Lung (tissue), 12 donors: Measurements from ENCODE around the gene PROSER2. TPM values are rescaled to one million over a fixed set of nuclear protein-coding genes. Genes with fewer than 3 reads are reported as not detected.
"Not testable (repeated sequence)": the region's sequence is repeated elsewhere in the genome, so short reads cannot be mapped to it uniquely, and the experiment has no call there.

Source experiments
- ATAC-seq: fragments of 200-7000 bp; cut with Tn5 transposase; one replicate; pipeline ENCODE4 v1.9.1; 2020; ENCODE audit warnings: moderate number of reproducible peaks; ENCODE audit not compliant: insufficient read depth, low FRiP score
- DNase-seq, 3 donors: peaks; one replicate each; pipeline ENCODE4 v3.0.0-alpha.2; 2013 to 2017
- H3K27ac ChIP-seq, 2 donors: one replicate each; pipeline ENCODE4 v1.5.1; 2013; ENCODE audit warnings: mild to moderate bottlenecking in 2 of 2, moderate library complexity in 2 of 2, control low read depth in 1 of 2, inconsistent platforms in 1 of 2, low read depth in 1 of 2, low read length in 1 of 2
- H3K27me3 ChIP-seq, 3 donors: one replicate each; pipeline ENCODE4 v1.5.1; 2013; ENCODE audit warnings: low read length in 2 of 3; ENCODE audit not compliant: control insufficient read depth in 3 of 3, insufficient read depth in 3 of 3
- H3K36me3 ChIP-seq, 4 donors: one replicate each; pipeline ENCODE4 v1.5.1; 2013; ENCODE audit warnings: low read length in 4 of 4, mild to moderate bottlenecking in 1 of 4, moderate library complexity in 1 of 4; ENCODE audit not compliant: control insufficient read depth in 4 of 4, insufficient read depth in 4 of 4
- H3K4me1 ChIP-seq, 5 donors: one replicate each; pipeline ENCODE4 v1.5.1; 2013; ENCODE audit warnings: low read length in 5 of 5, mild to moderate bottlenecking in 2 of 5, moderate library complexity in 1 of 5; ENCODE audit not compliant: control insufficient read depth in 5 of 5, insufficient read depth in 5 of 5
- H3K4me3 ChIP-seq: one replicate; pipeline ENCODE4 v1.5.1; 2013; ENCODE audit warnings: mild to moderate bottlenecking, control low read depth, moderate library complexity
- H3K9ac ChIP-seq, 2 donors: one replicate each; pipeline ENCODE4 v1.5.1; 2013; ENCODE audit warnings: low read length in 2 of 2, control low read depth in 1 of 2; ENCODE audit not compliant: insufficient read depth in 1 of 2
- H3K9me3 ChIP-seq, 4 donors: one replicate each; pipeline ENCODE4 v1.5.1; 2013; ENCODE audit warnings: low read length in 3 of 4, mild to moderate bottlenecking in 1 of 4, moderate library complexity in 1 of 4; ENCODE audit not compliant: control insufficient read depth in 4 of 4, insufficient read depth in 3 of 4
- CTCF ChIP-seq: IDR thresholded peaks from 2 replicates; pipeline ENCODE4 v1.5.1; 2012; ENCODE audit warnings: mild to moderate bottlenecking; ENCODE audit errors: control extremely low read depth, extremely low read depth
- WGBS, 2 donors: extraction: QIAGEN DNeasy Blood & Tissue Kit; methylation state at CpG; one replicate each; pipeline ENCODE4 v1.1.7; 2013; 5-methylcytosine and 5-hydroxymethylcytosine counted together
- polyA plus RNA-seq, 2 donors: library from polyadenylated mRNA; stranded (reverse); fragments of 200-250 nt; gene quantifications; one replicate each; pipeline ENCODE4 v1.2.1, GENCODE V29; 2013
- total RNA-seq, 2 donors: library from RNA; depleted of rRNA in 1 of 2; stranded (reverse); fragments of >200 nt in 1 of 2; gene quantifications; one replicate each; pipeline ENCODE4 v1.2.1, GENCODE V29; 2014 to 2021
- donor health status: control.
- donor health status: control.
- donor health status: Bipolar disorder and iron deficiency.
- donor health status: healthy.
- donor health status: DM: yes; HTN: yes; CAD: no.

The PROSER2 gene
- total and polyA plus RNA-seq, 4 donors, result 8.2 to 23.9 (median 10.3) TPM

DNA sequence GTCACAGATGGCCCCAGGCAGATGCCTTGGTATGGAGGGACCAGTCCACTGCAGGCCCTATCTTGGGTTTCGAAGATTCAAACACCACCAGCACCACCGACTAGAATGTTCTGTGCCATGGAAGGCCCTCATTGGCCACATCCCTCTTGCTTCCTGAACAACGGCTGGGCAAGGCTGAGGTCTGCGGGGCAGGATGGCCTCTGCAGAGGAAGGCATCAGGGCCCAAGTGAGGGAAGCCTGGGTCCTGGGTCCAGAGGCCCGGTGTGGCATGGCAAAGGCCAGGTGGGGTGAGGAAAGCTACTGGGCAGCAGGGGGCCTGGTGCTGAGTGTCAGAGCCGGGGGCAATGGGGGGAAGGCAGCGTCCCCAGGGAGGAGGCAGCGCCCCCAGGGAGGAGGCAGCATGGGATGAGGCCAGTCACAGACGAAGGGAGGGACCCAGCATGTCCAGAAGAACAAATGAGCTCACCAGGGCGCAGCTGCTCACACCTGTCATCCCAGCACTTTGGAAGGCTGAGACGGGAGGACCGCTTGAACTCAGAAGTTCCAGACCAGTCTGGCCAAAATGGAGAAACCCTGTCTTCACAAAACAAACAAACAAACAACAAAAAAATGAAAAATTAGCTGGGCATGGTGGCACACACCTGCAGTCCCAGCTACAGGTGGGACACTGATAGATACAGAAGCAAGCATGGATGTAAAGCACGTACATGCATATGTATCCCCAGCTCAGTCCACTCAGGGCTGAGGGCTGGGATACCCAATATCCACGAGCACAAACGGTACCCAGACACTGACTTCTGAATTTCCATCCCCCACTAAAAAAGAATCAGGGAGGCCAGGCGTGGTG is 64.4 kb downstream of the PROSER2 start:
- 91 to 93% methylated on average over 16 of the region's 16 CpGs for WGBS, 2 donors
- Histone ChIP-seq H3K4me3 (no peak overlapping the region), H3K36me3 (no peaks in the 10 kb centered on the region), H3K9ac (no peak overlapping the region), H3K4me1 (no peaks in the 10 kb centered on the region), H3K27me3 (no peaks in the 10 kb centered on the region), H3K27ac (no peak overlapping the region), H3K9me3 (no peaks in the 10 kb centered on the region)
- ATAC-seq, result no peak
- DNase-seq, result peak in 1 of 3 donors; percentile 10
- TF ChIP-seq CTCF, result no peak

DNA sequence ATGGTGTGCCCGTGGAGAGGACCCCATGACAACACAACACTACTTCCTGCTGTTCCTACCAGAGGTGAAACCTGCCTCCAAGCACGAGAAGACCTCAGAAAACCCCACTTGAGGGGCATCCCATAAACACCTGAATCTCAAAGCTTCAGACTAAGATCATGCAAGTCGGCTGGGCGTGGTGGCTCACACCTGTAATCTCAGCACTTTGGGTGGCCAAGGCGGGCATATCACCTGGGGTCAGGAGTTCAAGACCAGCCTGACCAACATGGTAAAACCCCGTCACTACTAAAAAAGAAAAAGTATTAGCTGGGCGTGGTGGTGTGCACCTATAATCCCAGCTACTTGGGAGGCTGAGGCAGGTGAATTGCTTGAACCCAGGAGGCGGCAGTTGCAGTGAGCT is 66.1 kb downstream of the PROSER2 start:
- DNase-seq, H3K27ac ChIP-seq, H3K36me3 ChIP-seq, H3K4me3 ChIP-seq, H3K9me3 ChIP-seq, ATAC-seq, H3K4me1 ChIP-seq, H3K9ac ChIP-seq, H3K27me3 ChIP-seq: not testable (repeated sequence)
- WGBS, 2 donors, result 81 to 84% methylated on average over 8 of the region's 8 CpGs

DNA sequence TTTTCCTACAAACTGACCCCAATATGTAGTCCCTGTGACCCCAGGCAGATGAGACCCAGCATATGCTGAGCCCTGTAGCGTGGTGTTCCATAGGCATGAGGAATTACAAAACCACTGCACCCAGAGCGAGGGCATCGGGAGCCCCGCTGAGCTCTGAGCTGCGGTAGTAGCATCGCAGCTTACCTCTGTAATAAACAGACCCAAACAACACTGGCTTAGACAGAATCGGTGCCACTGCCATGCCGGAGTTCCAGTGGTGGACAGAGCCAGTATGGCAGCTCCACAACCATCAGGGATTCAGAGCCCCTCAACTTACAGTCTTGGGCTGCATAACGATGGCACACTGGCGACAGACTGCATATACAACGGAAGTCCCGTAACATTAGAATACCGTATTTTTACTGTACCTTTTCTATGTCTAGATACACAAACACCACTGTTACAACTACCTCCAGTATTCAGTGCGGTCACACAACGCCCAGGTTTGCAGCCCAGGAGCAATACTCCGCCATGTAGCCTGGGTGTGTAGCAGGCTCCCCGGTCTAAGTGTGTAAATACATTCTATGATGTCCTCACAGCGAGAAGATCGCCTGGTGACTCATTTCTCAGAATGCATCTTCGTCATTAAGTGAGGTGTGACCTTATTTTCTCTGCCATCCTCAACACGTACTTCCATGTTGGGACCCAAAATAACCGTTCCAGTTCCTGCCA is 68.8 kb downstream of the PROSER2 start:
- Histone ChIP-seq H3K36me3 (no peaks in the 10 kb centered on the region), H3K27ac (no peak overlapping the region), H3K27me3 (no peaks in the 10 kb centered on the region), H3K4me3 (no peak overlapping the region), H3K4me1 (no peaks in the 10 kb centered on the region), H3K9me3 (no peaks in the 10 kb centered on the region), H3K9ac (no peak overlapping the region)
- ATAC-seq (no peak), DNase-seq (no peak)
- 96 to 97% methylated on average over 22 of the region's 22 CpGs for WGBS, 2 donors
- no peak for TF ChIP-seq CTCF

- DNase-seq (no peak), ATAC-seq (no peak)
Observed at GRCh38 chr10:11893749-11894278, 70.7 kb downstream of the PROSER2 start.

More at GRCh38 chr10:11893749-11894278, 70.7 kb downstream of the PROSER2 start:
- Histone ChIP-seq H3K4me3 (no peak overlapping the region), H3K9me3 (no peaks in the 10 kb centered on the region), H3K4me1 (peaks cover 0 to 9% (median 2%) of the 10 kb centered on the region in 5 donors), H3K36me3 (no peaks in the 10 kb centered on the region), H3K27ac (no peak overlapping the region), H3K9ac (no peak overlapping the region), H3K27me3 (no peaks in the 10 kb centered on the region)
- no peak for TF ChIP-seq CTCF
- 90 to 92% methylated on average over 22 of the region's 22 CpGs for WGBS, 2 donors
